AG04449 (cell line): ENCODE measurements around the gene SEZ6.

Source experiments
- CTCF ChIA-PET: fragments of 350-600 bp; formaldehyde crosslinking; extraction: SDS; loops from one replicate; lab custom pipeline; 2021; ENCODE audit warnings: antibody characterized with exemption; lab: Yijun Ruan, JAX
- POLR2A ChIA-PET: fragments of 400-600, 350-600 bp; formaldehyde crosslinking; extraction: SDS; loops from one replicate; lab custom pipeline; 2020; ENCODE audit warnings: antibody characterized with exemption, inconsistent platforms; lab: Yijun Ruan, JAX
- DNase-seq: peaks from one replicate; pipeline ENCODE4 v3.0.0-alpha.2; 2010; ENCODE audit warnings: low read depth, low spot score
- H3K4me3 ChIP-seq: 2 replicates; pipeline ENCODE4 v1.5.1; 2011; ENCODE audit warnings: low read depth, mild to moderate bottlenecking, control low read depth, low read length
- CTCF ChIP-seq: IDR thresholded peaks from one replicate; pipeline ENCODE4 v1.5.1; 2011; ENCODE audit warnings: mild to moderate bottlenecking, moderate library complexity, low read length, control low read depth, inconsistent platforms; ENCODE audit not compliant: insufficient read depth; ENCODE audit errors: missing control alignments

Gene SEZ6

GRCh38 chr17:29019475-29020181 lies 13.8 kb upstream of the SEZ6 start:
- no peak for DNase-seq
- TF ChIP-seq CTCF = no peak
- ChIA-PET POLR2A (interaction anchor here (0.6 kb wide), 2 partner anchors 16 to 329 kb away, joined by 3 read pairs; no protein-coding TSS in a partner anchor), CTCF (interaction anchor here (0.8 to 2.1 kb wide), 4 partner anchors 10 to 97 kb away, joined by 3 to 9 read pairs (median 4); no protein-coding TSS in a partner anchor)
- H3K4me3 ChIP-seq = no peak overlapping the region

GRCh38 chr17:29018788-29019474 lies 13.1 kb upstream of the SEZ6 start:
- no peak for DNase-seq
- no peak for TF ChIP-seq CTCF
- CTCF ChIA-PET = interaction anchor here (0.8 to 2.1 kb wide), 4 partner anchors 11 to 98 kb away, joined by 3 to 9 read pairs (median 4); no protein-coding TSS in a partner anchor
- POLR2A ChIA-PET = interaction anchor here (0.6 kb wide), 2 partner anchors 15 to 329 kb away, joined by 3 read pairs; no protein-coding TSS in a partner anchor
- no peak overlapping the region for H3K4me3 ChIP-seq

GRCh38 chr17:29016345-29017210 lies 10.7 kb upstream of the SEZ6 start:
- no peak overlapping the region for H3K4me3 ChIP-seq
- POLR2A ChIA-PET = interaction anchor here (0.9 kb wide), 1 partner anchor 24 kb away, joined by 3 read pairs; no protein-coding TSS in a partner anchor
- CTCF ChIA-PET = interaction anchor here (1.0 kb wide), 1 partner anchor 101 kb away, joined by 4 read pairs; no protein-coding TSS in a partner anchor
- DNase-seq = no peak
- TF ChIP-seq CTCF = no peak

GRCh38 chr17:29014716-29015115 lies 8.9 kb upstream of the SEZ6 start:
- ChIA-PET POLR2A (no interaction called here), CTCF (interaction anchor here (1.4 kb wide), 1 partner anchor 98 kb away, joined by 4 read pairs; no protein-coding TSS in a partner anchor)

GRCh38 chr17:29012535-29012934 lies 6.7 kb upstream of the SEZ6 start:
- TF ChIP-seq CTCF = no peak
- no peak overlapping the region for H3K4me3 ChIP-seq
- CTCF ChIA-PET = no interaction called here
- no peak for DNase-seq
- POLR2A ChIA-PET = no interaction called here

More at GRCh38 chr17:29014716-29015115, 8.9 kb upstream of the SEZ6 start:
- H3K4me3 ChIP-seq = no peak overlapping the region
- DNase-seq = no peak
- no peak for TF ChIP-seq CTCF
